Measurements from ENCODE around the gene NACC2.

The NACC2 gene

GRCh38 chr9:136099542-136099941 lies 4.5 kb upstream of the NACC2 start:
- WGBS (ENCODE audit: insufficient coverage), result no CpG with 5 or more reads among the region's 25 CpGs
- ChIA-PET CTCF (interaction anchor here (0.7 kb wide), 1 partner anchor 10 kb away, joined by 4 read pairs; no protein-coding TSS in a partner anchor), POLR2A (no interaction called here)

DNA sequence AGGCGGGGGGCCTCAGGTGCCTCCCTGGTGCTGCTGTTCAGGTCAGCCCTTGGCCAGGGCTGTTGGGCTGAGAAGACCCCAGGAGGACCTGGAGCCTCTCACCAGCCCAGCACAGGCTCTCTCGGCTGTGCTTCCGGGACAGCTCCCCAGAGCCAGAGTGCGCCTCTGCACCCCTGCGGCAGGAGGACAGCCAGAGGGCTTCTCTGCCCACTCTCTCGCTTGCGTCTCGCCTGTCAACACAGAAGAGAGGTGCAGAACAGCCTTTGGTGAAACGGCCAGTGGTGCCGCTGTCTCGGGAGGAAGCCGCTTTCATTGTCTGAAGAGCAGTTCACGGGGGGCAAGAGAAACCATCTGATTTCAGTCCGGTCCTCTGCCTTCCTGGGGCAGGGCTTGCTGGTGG lies 3.8 kb upstream of the NACC2 start:
- no peaks in the 10 kb centered on the region for H3K36me3 ChIP-seq (ENCODE audit: control insufficient read depth in 4 of 4, insufficient read depth in 4 of 4, low read length in 3 of 4)
- WGBS (ENCODE audit: insufficient coverage), result 8% methylated on average over 11 of the region's 14 CpGs
- ChIA-PET POLR2A (no interaction called here), CTCF (interaction anchor here (4.3 kb wide), 1 partner anchor 23 kb away, joined by 19 read pairs; no protein-coding TSS in a partner anchor)
- no peak overlapping the region for H3K27ac ChIP-seq (ENCODE audit: insufficient read depth in 1 of 2, low read depth in 1 of 2, low read length in 2 of 2, poor library complexity in 1 of 2, severe bottlenecking in 2 of 2)
- H3K27me3 ChIP-seq (replicated peaks in 2 of 5; ENCODE audit: control insufficient read depth in 4 of 5, insufficient read depth in 5 of 5, low read length in 4 of 5), result no peaks in the 10 kb centered on the region
- H3K4me1 ChIP-seq (ENCODE audit: control extremely low read depth in 1 of 4, control insufficient read depth in 4 of 4, insufficient read depth in 4 of 4, low read length in 3 of 4), result peaks cover 0 to 34% (median 29%) of the 10 kb centered on the region in 4 experiments
- no peaks in the 10 kb centered on the region for H3K9me3 ChIP-seq (ENCODE audit: control extremely low read depth in 1 of 5, control insufficient read depth in 4 of 5, insufficient read depth in 2 of 5, low read depth in 1 of 5, low read length in 4 of 5)
- peak overlapping the region in 1 of 7 experiments; percentile 43 for H3K4me3 ChIP-seq (ENCODE audit: control insufficient read depth in 1 of 7, extremely low read depth in 1 of 7, insufficient read depth in 4 of 7, low read depth in 2 of 7, low read length in 6 of 7)
- DNase-seq, result peak in 2 of 3 donors; percentile 47 to 61

More at GRCh38 chr9:136099542-136099941, 4.5 kb upstream of the NACC2 start:
- DNase-seq, result no peak
- Histone ChIP-seq H3K27ac (ENCODE audit: insufficient read depth in 1 of 2, low read depth in 1 of 2, low read length in 2 of 2, poor library complexity in 1 of 2, severe bottlenecking in 2 of 2) (no peak overlapping the region), H3K4me1 (ENCODE audit: control extremely low read depth in 1 of 4, control insufficient read depth in 4 of 4, insufficient read depth in 4 of 4, low read length in 3 of 4) (peaks cover 0 to 34% (median 28%) of the 10 kb centered on the region in 4 experiments), H3K4me3 (ENCODE audit: control insufficient read depth in 1 of 7, extremely low read depth in 1 of 7, insufficient read depth in 4 of 7, low read depth in 2 of 7, low read length in 6 of 7) (no peak overlapping the region), H3K36me3 (ENCODE audit: control insufficient read depth in 4 of 4, insufficient read depth in 4 of 4, low read length in 3 of 4) (no peaks in the 10 kb centered on the region), H3K9me3 (ENCODE audit: control extremely low read depth in 1 of 5, control insufficient read depth in 4 of 5, insufficient read depth in 2 of 5, low read depth in 1 of 5, low read length in 4 of 5) (no peaks in the 10 kb centered on the region), H3K27me3 (replicated peaks in 2 of 5; ENCODE audit: control insufficient read depth in 4 of 5, insufficient read depth in 5 of 5, low read length in 4 of 5) (no peaks in the 10 kb centered on the region)

GRCh38 chr9:136098210-136098609 lies 3.1 kb upstream of the NACC2 start:
- DNase-seq, result no peak
- Histone ChIP-seq H3K36me3 (ENCODE audit: control insufficient read depth in 4 of 4, insufficient read depth in 4 of 4, low read length in 3 of 4) (no peaks in the 10 kb centered on the region), H3K4me1 (ENCODE audit: control extremely low read depth in 1 of 4, control insufficient read depth in 4 of 4, insufficient read depth in 4 of 4, low read length in 3 of 4) (peaks cover 0 to 38% (median 30%) of the 10 kb centered on the region in 4 experiments), H3K27me3 (replicated peaks in 2 of 5; ENCODE audit: control insufficient read depth in 4 of 5, insufficient read depth in 5 of 5, low read length in 4 of 5) (no peaks in the 10 kb centered on the region), H3K9me3 (ENCODE audit: control extremely low read depth in 1 of 5, control insufficient read depth in 4 of 5, insufficient read depth in 2 of 5, low read depth in 1 of 5, low read length in 4 of 5) (no peaks in the 10 kb centered on the region), H3K4me3 (ENCODE audit: control insufficient read depth in 1 of 7, extremely low read depth in 1 of 7, insufficient read depth in 4 of 7, low read depth in 2 of 7, low read length in 6 of 7) (no peak overlapping the region), H3K27ac (ENCODE audit: insufficient read depth in 1 of 2, low read depth in 1 of 2, low read length in 2 of 2, poor library complexity in 1 of 2, severe bottlenecking in 2 of 2) (no peak overlapping the region)
- 73% methylated on average over 9 of the region's 11 CpGs for WGBS (ENCODE audit: insufficient coverage)
- ChIA-PET POLR2A (no interaction called here), CTCF (interaction anchor here (0.9 to 4.3 kb wide), 2 partner anchors 12 to 24 kb away, joined by 3 to 19 read pairs; no protein-coding TSS in a partner anchor)

DNA sequence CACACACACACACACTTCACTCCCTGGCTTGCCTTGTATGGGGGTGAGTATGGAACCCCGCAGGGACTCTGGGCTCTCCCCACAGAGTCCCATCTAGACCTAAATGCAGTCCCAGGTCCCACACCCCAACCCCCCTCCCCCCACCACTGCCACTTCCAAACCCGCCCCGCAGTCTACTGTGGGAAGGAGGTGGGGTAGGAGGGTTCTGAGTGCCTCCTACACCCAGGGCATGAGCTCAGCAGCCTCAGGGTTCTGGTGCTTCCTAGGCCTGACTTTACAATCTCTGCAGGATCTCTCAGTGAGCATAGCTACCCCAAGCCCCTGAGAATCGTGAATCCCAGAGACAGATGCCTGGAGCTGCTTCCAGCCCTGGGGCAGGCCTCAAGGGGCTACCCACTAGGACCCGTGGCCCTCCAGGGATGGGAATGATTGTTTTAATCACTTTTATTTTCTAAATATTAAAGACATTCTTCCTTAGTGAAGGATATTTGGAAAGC lies 1.5 kb upstream of the NACC2 start:
- H3K4me3 ChIP-seq (ENCODE audit: control insufficient read depth in 1 of 7, extremely low read depth in 1 of 7, insufficient read depth in 4 of 7, low read depth in 2 of 7, low read length in 6 of 7), result no peak overlapping the region
- WGBS (ENCODE audit: insufficient coverage), result 86% methylated on average over 1 of the region's 5 CpGs
- no peak overlapping the region for H3K27ac ChIP-seq (ENCODE audit: insufficient read depth in 1 of 2, low read depth in 1 of 2, low read length in 2 of 2, poor library complexity in 1 of 2, severe bottlenecking in 2 of 2)
- no peaks in the 10 kb centered on the region for H3K9me3 ChIP-seq (ENCODE audit: control extremely low read depth in 1 of 5, control insufficient read depth in 4 of 5, insufficient read depth in 2 of 5, low read depth in 1 of 5, low read length in 4 of 5)
- no peaks in the 10 kb centered on the region for H3K27me3 ChIP-seq (replicated peaks in 2 of 5; ENCODE audit: control insufficient read depth in 4 of 5, insufficient read depth in 5 of 5, low read length in 4 of 5)
- POLR2A ChIA-PET, result interaction anchor here (0.6 to 1.4 kb wide), 2 partner anchors 9 to 10 kb away, joined by 3 to 4 read pairs; no protein-coding TSS in a partner anchor
- H3K4me1 ChIP-seq (ENCODE audit: control extremely low read depth in 1 of 4, control insufficient read depth in 4 of 4, insufficient read depth in 4 of 4, low read length in 3 of 4), result peaks cover 0 to 43% (median 33%) of the 10 kb centered on the region in 4 experiments
- no peak for DNase-seq
- CTCF ChIA-PET, result interaction anchor here (1.0 to 4.3 kb wide), 4 partner anchors 10 to 130 kb away, joined by 3 to 19 read pairs (median 6); no protein-coding TSS in a partner anchor
- H3K36me3 ChIP-seq (ENCODE audit: control insufficient read depth in 4 of 4, insufficient read depth in 4 of 4, low read length in 3 of 4), result peaks cover 0 to 6% (median 0%) of the 10 kb centered on the region in 4 experiments

- 5% methylated on average over 57 of the region's 74 CpGs for WGBS (ENCODE audit: insufficient coverage)
- H3K27me3 ChIP-seq (replicated peaks in 2 of 5; ENCODE audit: control insufficient read depth in 4 of 5, insufficient read depth in 5 of 5, low read length in 4 of 5), result no peaks in the 10 kb centered on the region
- H3K4me3 ChIP-seq (ENCODE audit: control insufficient read depth in 1 of 7, extremely low read depth in 1 of 7, insufficient read depth in 4 of 7, low read depth in 2 of 7, low read length in 6 of 7), result peak overlapping the region; percentile 44 to 78 (median 70)
- ChIA-PET CTCF (interaction anchor here (1.1 to 2.1 kb wide), 5 partner anchors 12 to 127 kb away, joined by 3 to 10 read pairs (median 4); no protein-coding TSS in a partner anchor), POLR2A (interaction anchor here (0.7 to 1.4 kb wide), 2 partner anchors 25 to 271 kb away, joined by 3 to 4 read pairs; partner anchors contain the start of gene TMEM250)
- DNase-seq, result peak in 2 of 3 donors; percentile 53 to 69
- H3K36me3 ChIP-seq (ENCODE audit: control insufficient read depth in 4 of 4, insufficient read depth in 4 of 4, low read length in 3 of 4), result peaks cover 0 to 6% (median 0%) of the 10 kb centered on the region in 4 experiments
- peaks cover 3 to 58% (median 46%) of the 10 kb centered on the region in 4 experiments for H3K4me1 ChIP-seq (ENCODE audit: control extremely low read depth in 1 of 4, control insufficient read depth in 4 of 4, insufficient read depth in 4 of 4, low read length in 3 of 4)
- H3K9me3 ChIP-seq (ENCODE audit: control extremely low read depth in 1 of 5, control insufficient read depth in 4 of 5, insufficient read depth in 2 of 5, low read depth in 1 of 5, low read length in 4 of 5), result no peaks in the 10 kb centered on the region
- H3K27ac ChIP-seq (ENCODE audit: insufficient read depth in 1 of 2, low read depth in 1 of 2, low read length in 2 of 2, poor library complexity in 1 of 2, severe bottlenecking in 2 of 2), result peak overlapping the region in 1 of 2 experiments; percentile 66
Observed at GRCh38 chr9:136093995-136094881, 851 bp downstream of the NACC2 start.

- ChIA-PET CTCF (interaction anchor here (1.1 to 2.1 kb wide), 5 partner anchors 13 to 126 kb away, joined by 3 to 10 read pairs (median 4); no protein-coding TSS in a partner anchor), POLR2A (interaction anchor here (0.7 to 1.4 kb wide), 2 partner anchors 26 to 272 kb away, joined by 3 to 4 read pairs; partner anchors contain the start of gene TMEM250)
- H3K9me3 ChIP-seq (ENCODE audit: control extremely low read depth in 1 of 5, control insufficient read depth in 4 of 5, insufficient read depth in 2 of 5, low read depth in 1 of 5, low read length in 4 of 5), result no peaks in the 10 kb centered on the region
- 84% methylated on average over 16 of the region's 16 CpGs for WGBS (ENCODE audit: insufficient coverage)
- DNase-seq, result no peak
- H3K36me3 ChIP-seq (ENCODE audit: control insufficient read depth in 4 of 4, insufficient read depth in 4 of 4, low read length in 3 of 4), result peaks cover 0 to 6% (median 0%) of the 10 kb centered on the region in 4 experiments
- peak overlapping the region in 5 of 7 experiments; percentile 60 to 78 (median 72) for H3K4me3 ChIP-seq (ENCODE audit: control insufficient read depth in 1 of 7, extremely low read depth in 1 of 7, insufficient read depth in 4 of 7, low read depth in 2 of 7, low read length in 6 of 7)
- H3K4me1 ChIP-seq (ENCODE audit: control extremely low read depth in 1 of 4, control insufficient read depth in 4 of 4, insufficient read depth in 4 of 4, low read length in 3 of 4), result peaks cover 3 to 58% (median 46%) of the 10 kb centered on the region in 4 experiments
- peak overlapping the region in 1 of 2 experiments; percentile 66 for H3K27ac ChIP-seq (ENCODE audit: insufficient read depth in 1 of 2, low read depth in 1 of 2, low read length in 2 of 2, poor library complexity in 1 of 2, severe bottlenecking in 2 of 2)
- H3K27me3 ChIP-seq (replicated peaks in 2 of 5; ENCODE audit: control insufficient read depth in 4 of 5, insufficient read depth in 5 of 5, low read length in 4 of 5), result no peaks in the 10 kb centered on the region
Observed at GRCh38 chr9:136093346-136093986, 1.6 kb downstream of the NACC2 start.

All from common myeloid progenitor, CD34-positive (primary cell).